Kidney (tissue), 14 donors: Measurements from ENCODE around the gene RNU6-7. TPM values are rescaled to one million over a fixed set of nuclear protein-coding genes. Genes with fewer than 3 reads are reported as not detected.

Experiments used
- DNase-seq, 5 donors: peaks; one replicate each; pipeline ENCODE4 v3.0.0-alpha.2; 2013 to 2020
- FAIRE-seq: peaks from 2 replicates; lab custom pipeline; 2012; peaks lifted over from hg19 to GRCh38; lab: Jason Lieb, UNC
- H3K27ac ChIP-seq, 2 donors: one replicate each; pipeline ENCODE4 v1.7.0; 2013; ENCODE audit warnings: low read depth in 2 of 2, low read length in 2 of 2, inconsistent platforms in 1 of 2
- H3K27me3 ChIP-seq: one replicate; pipeline ENCODE4 v1.7.1; 2013; ENCODE audit warnings: low read length, inconsistent platforms; ENCODE audit not compliant: control insufficient read depth, insufficient read depth
- H3K36me3 ChIP-seq, 3 donors: one replicate each; pipeline versions ENCODE4 v1.7.0 to v1.7.1; 2013; ENCODE audit warnings: low read length in 3 of 3, control low read depth in 1 of 3, inconsistent platforms in 1 of 3; ENCODE audit not compliant: insufficient read depth in 3 of 3, control insufficient read depth in 2 of 3
- H3K4me1 ChIP-seq, 3 donors: one replicate each; pipeline versions ENCODE4 v1.7.0 to v1.7.1; 2013; ENCODE audit warnings: low read length in 3 of 3, inconsistent platforms in 1 of 3, low read depth in 1 of 3; ENCODE audit not compliant: control insufficient read depth in 2 of 3, insufficient read depth in 2 of 3
- H3K4me3 ChIP-seq, 3 donors: one replicate each; pipeline versions ENCODE4 v1.7.0 to v1.8.1; 2013; ENCODE audit warnings: low read length in 3 of 3, control low read depth in 1 of 3, inconsistent platforms in 1 of 3
- H3K9ac ChIP-seq, 3 donors: one replicate each; pipeline versions ENCODE4 v1.7.0 to v1.7.1; 2013; ENCODE audit warnings: low read length in 3 of 3, control low read depth in 1 of 3, inconsistent platforms in 1 of 3
- H3K9me3 ChIP-seq, 3 donors: one replicate each; pipeline versions ENCODE4 v1.7.0 to v1.7.1; 2013; ENCODE audit warnings: low read length in 3 of 3, control low read depth in 1 of 3, inconsistent platforms in 1 of 3; ENCODE audit not compliant: control insufficient read depth in 2 of 3, insufficient read depth in 1 of 3
- CTCF ChIP-seq: IDR thresholded peaks from 3 replicates; pipeline ENCODE4 v1.5.1; 2012; ENCODE audit warnings: mild to moderate bottlenecking, moderate library complexity, borderline replicate concordance; ENCODE audit not compliant: insufficient read depth; ENCODE audit errors: extremely low read depth
- intact Hi-C: fragments of 100-400 bp; cut with DNase I; formaldehyde crosslinking; loops from one replicate; pipeline ENCODE4 v1.11.1; 2022
- polyA plus RNA-seq: library from polyadenylated mRNA; stranded (reverse); fragments of 350-450 nt; fragmentation: Illumina TruSeq; extraction: RNeasy Lipid Tissue Mini Kit (QIAGEN cat#74804); gene quantifications from one replicate; pipeline ENCODE4 v1.2.3, GENCODE V29; 2014; ENCODE audit warnings: low read depth, low replicate concordance; ENCODE audit not compliant: insufficient read depth
- total RNA-seq: library from RNA; stranded (reverse); fragmentation: NEBNext Ultra II Directional; extraction: Animal tissue kit (Norgen Biotek cat#: 25700); gene quantifications from one replicate; pipeline ENCODE4 v1.2.1, GENCODE V29; 2021
- donor health status: control.
- donor health status: control.
- donor health status: control.
- donor health status: control.
- donor health status: control.
- donor health status: DM: yes; HTN: yes; CAD: no.
- donor health status: Normal renal cell carcinoma (clear cell type).

The RNU6-7 gene
- total and polyA plus RNA-seq, 2 donors from 2014 or later, result not detected

DNA sequence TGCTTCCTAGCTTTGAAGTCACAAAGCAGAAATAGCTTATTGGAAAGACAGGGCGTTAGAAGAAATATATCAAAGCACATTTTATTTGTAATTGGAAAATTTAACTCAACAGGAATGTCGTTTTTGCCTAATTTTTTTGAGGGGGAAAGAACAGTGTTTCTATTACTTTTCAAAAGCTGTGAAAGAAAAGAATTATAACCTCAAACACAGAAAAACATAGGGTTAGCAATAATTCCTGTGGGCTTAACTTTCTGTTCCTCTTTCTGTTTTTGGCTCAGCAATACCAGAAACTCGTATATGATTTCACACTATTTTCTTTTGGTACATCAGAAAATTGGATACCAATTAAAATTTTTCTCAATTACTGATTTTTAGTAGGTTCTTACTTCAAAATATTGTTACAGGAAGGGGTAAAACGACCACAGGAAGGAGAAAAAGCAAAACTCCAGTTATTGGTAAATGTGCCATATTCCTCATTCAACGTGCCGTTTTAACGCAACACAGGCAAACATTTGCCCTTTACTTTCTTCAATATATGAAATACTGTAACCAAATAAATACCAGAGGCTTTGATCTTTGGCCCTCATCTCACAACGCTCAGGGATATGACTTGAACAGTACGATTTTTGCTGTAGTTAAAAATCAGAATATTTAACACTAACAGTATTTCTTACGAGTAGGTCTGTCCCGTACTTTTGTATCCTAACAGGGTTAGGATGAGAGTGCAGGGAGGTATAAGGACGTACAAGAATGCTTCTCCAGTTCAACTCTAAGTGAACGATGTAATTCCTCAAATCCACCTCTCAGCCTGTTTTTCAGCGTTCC, 1.3 kb upstream of the RNU6-7 start:
- Histone ChIP-seq H3K4me1 (peaks cover 0 to 4% (median 0%) of the 10 kb centered on the region in 3 donors), H3K27ac (peak overlapping the region in 1 of 2 donors; percentile 38), H3K4me3 (peak overlapping the region; percentile 75 to 92 (median 86)), H3K9ac (peak overlapping the region in 2 of 3 donors; percentile 78 to 88), H3K9me3 (no peaks in the 10 kb centered on the region), H3K36me3 (no peaks in the 10 kb centered on the region), H3K27me3 (no peaks in the 10 kb centered on the region)
- no peak for TF ChIP-seq CTCF
- DNase-seq (peak in 1 of 5 donors; percentile 6), FAIRE-seq (no peak)
- intact Hi-C loops, result no loop called here

DNA sequence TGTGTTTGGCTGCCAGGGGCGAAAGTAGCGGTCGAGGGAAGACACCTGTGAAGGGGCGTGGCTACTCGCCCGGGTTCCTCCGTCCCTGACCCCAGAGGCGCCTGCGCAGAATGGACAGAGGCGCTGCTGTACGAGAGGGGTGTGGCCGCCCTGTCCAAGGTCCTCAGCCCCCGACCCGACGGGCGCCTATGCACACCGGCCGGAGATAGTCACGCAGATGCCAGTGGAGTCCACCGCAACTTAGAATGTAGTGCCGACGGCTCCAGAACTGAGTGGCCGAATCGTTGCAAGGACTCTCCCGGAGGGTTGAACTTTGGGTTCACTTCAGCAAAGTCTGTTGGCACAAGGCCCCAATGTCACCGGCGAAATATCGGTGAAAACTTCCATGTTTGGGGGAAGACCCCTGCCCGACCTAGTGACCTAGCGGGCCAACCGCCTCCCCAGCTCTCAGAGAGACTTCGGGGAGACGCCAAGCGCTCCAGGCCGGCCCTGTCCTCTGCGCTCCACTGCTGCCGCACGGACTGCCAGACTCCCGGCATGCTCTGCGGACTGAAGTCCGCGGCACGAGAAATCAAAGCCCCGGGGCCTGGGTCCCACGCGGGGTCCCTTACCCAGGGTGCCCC, 541 bp upstream of the RNU6-7 start:
- no peak for TF ChIP-seq CTCF
- intact Hi-C loops, result no loop called here

DNA sequence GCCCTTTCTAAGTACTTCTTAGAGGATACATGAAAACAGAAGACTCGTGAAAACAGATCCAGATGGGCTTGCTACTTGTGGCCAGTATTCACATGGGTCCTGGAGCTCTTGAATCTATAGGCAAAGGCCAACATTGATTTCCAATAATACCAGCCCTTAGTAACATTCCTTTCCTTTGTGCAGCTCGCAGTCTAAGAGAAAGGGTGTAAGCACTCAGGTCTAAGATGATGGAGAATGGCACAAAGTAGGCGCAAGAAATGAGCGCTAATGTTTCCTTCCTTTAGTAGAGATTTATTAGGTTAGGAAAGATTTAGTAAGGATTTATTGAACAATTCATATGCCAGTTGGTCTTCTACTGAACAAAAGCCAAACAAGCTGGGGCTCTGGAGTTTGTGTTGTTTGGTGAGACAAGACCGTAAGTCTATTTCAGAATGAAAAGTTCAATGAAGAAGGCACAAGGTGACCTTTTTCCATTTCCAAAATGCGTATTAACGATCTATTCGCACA, 699 bp downstream of the RNU6-7 start:
- no peak for TF ChIP-seq CTCF
- intact Hi-C loops, result no loop called here
- H3K27me3 ChIP-seq, result no peaks in the 10 kb centered on the region
- no peak for FAIRE-seq
- peak overlapping the region; percentile 34 to 88 (median 78) for H3K9ac ChIP-seq
- peaks cover 0 to 4% (median 0%) of the 10 kb centered on the region in 3 donors for H3K4me1 ChIP-seq
- H3K9me3 ChIP-seq, result no peaks in the 10 kb centered on the region
- H3K36me3 ChIP-seq, result no peaks in the 10 kb centered on the region
- H3K27ac ChIP-seq, result peak overlapping the region; percentile 76 to 92
- H3K4me3 ChIP-seq, result peak overlapping the region; percentile 75 to 92 (median 86)
- peak in 2 of 5 donors; percentile 52 to 71 for DNase-seq

More for the DNA sequence above, 541 bp upstream of the RNU6-7 start:
- H3K9ac ChIP-seq, result peak overlapping the region; percentile 0 to 88 (median 78)
- H3K4me1 ChIP-seq, result peaks cover 0 to 4% (median 0%) of the 10 kb centered on the region in 3 donors
- H3K27me3 ChIP-seq, result no peaks in the 10 kb centered on the region
- DNase-seq (peak; percentile 92 to 96 (median 94)), FAIRE-seq (no peak)
- H3K9me3 ChIP-seq, result no peaks in the 10 kb centered on the region
- peak overlapping the region; percentile 38 to 92 for H3K27ac ChIP-seq
- H3K36me3 ChIP-seq, result no peaks in the 10 kb centered on the region
- H3K4me3 ChIP-seq, result peak overlapping the region; percentile 75 to 92 (median 86)
